IPS-NIHi11 (cell line): Measurements from ENCODE around the gene WDR6.
"Not testable (repeated sequence)": the region's sequence is repeated elsewhere in the genome, so short reads cannot be mapped to it uniquely, and the experiment has no call there.

ENCODE experiments used
- DNase-seq: peaks from one replicate; pipeline ENCODE4 v3.0.0; 2012; ENCODE audit warnings: mixed read lengths, low spot score

WDR6 gene

GRCh38 chr3:48990636-48991469 is 16.3 kb upstream of the WDR6 start:
- DNase-seq, result peak; percentile 61

GRCh38 chr3:48991851-48992545 is 15.2 kb upstream of the WDR6 start:
- no peak for DNase-seq

- no peak for DNase-seq
Measured at GRCh38 chr3:48993834-48994233, 13.4 kb upstream of the WDR6 start.

GRCh38 chr3:48996640-48997039 is 10.6 kb upstream of the WDR6 start:
- DNase-seq, result no peak

GRCh38 chr3:48997102-48997635 is 10.0 kb upstream of the WDR6 start:
- no peak for DNase-seq

- peak; percentile 45 for DNase-seq
Measured at GRCh38 chr3:48997714-48998637, 9.2 kb upstream of the WDR6 start.

GRCh38 chr3:48999085-48999858 is 7.9 kb upstream of the WDR6 start:
- DNase-seq, result no peak

- DNase-seq, result no peak
Measured at GRCh38 chr3:49001155-49001554, 6.0 kb upstream of the WDR6 start.

- DNase-seq, result no peak
Measured at GRCh38 chr3:49004352-49005302, 2.6 kb upstream of the WDR6 start.

- no peak for DNase-seq
Measured at GRCh38 chr3:49005303-49005680, 1.9 kb upstream of the WDR6 start.

- DNase-seq, result no peak
Measured at GRCh38 chr3:49005998-49006397, 1.2 kb upstream of the WDR6 start.

GRCh38 chr3:49006408-49007067 is 653 bp upstream of the WDR6 start:
- DNase-seq, result no peak

- peak; percentile 90 for DNase-seq
Measured at GRCh38 chr3:49007771-49008528, 759 bp downstream of the WDR6 start.

GRCh38 chr3:49008627-49009026 is 1.4 kb downstream of the WDR6 start:
- DNase-seq, result not testable (repeated sequence)

- no peak for DNase-seq
Measured at GRCh38 chr3:49009396-49009795, 2.2 kb downstream of the WDR6 start.

- no peak for DNase-seq
Measured at GRCh38 chr3:49012441-49013017, 5.3 kb downstream of the WDR6 start.

- no peak for DNase-seq
Measured at GRCh38 chr3:49013113-49013737, 6.0 kb downstream of the WDR6 start.
